ENCODE results near the gene EVC.
A peak's percentile ranks its signal among the peaks of the same experiment; 100 is the strongest.

The EVC gene

DNA sequence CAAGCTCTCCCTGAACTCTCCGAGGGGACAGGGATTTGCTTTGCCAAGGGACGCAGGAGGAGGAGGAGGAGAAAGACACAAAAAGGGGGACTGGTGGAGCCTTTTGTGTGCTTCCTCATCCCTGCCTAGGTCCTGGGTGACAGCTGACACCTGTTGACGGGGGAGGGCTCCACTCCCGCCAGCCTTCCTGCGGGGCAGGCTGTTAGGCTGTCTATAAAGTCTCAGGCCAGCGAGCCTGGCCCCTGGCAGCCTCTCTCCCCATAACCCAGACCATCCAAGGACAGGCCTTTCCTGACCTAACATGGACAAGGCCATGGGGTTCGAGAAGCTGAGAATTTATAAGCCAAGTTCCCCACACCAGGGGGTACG, 1.8 kb upstream of the EVC start:
- Histone ChIP-seq H3K4me1 (ENCODE audit: control insufficient read depth, insufficient read depth, low read length) (peaks cover 5% of the 10 kb centered on the region), H3K9me3 (ENCODE audit: control insufficient read depth, insufficient read depth, low read length) (no peaks in the 10 kb centered on the region), H3K9ac (ENCODE audit: low read depth, low read length) (no peak overlapping the region), H3K27me3 (ENCODE audit: control insufficient read depth, insufficient read depth, low read length) (peaks cover 29% of the 10 kb centered on the region), H3K4me3 (ENCODE audit: low read depth, low read length) (peak overlapping the region; percentile 76), H3K36me3 (ENCODE audit: control insufficient read depth, insufficient read depth, low read length) (peaks cover 4% of the 10 kb centered on the region)

DNA sequence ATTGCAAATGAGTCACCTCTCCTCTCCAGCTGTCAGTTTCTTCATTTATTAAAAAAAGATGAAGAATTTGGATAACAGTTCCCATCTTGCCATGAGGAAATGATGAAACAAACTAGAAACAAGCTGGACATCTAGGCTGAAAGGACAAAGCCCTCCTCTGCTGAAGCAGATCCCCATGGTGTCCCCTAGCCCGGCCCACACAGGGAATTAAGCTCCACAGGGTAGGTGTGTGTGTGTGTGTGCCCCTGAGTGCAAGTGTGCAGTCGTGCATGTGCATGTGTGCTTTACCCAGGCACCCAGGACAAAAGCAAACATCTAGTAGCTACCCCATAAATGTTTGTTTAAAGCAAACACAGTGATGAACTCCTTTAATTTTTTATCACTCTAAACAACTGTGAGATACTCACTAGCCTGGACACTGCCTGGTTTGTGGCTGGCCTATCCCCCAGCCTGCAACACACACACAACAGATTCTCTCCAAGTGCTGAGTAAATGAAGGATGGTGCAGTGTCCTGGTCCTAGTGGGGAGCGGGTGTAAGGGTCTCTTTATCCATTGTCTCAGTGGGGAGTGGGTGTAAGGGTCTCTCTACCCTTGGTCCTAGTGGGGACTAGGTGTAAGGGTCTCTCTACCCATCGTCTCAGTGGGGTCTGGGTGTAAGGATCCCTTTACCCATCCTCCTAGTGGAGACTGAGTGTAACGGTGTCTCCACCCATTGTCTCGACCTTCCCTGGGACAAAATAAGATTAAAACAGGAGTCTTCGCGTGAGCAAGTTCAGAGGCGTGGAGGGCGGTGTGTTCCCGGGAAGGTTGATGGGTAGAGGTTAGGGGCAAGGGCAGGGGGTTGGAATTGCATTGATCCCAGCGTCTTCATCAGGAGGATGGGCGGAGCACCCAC, 688 bp upstream of the EVC start:
- peaks cover 5% of the 10 kb centered on the region for H3K4me1 ChIP-seq (ENCODE audit: control insufficient read depth, insufficient read depth, low read length)
- peaks cover 29% of the 10 kb centered on the region for H3K27me3 ChIP-seq (ENCODE audit: control insufficient read depth, insufficient read depth, low read length)
- peak overlapping the region; percentile 74 for H3K4me3 ChIP-seq (ENCODE audit: low read depth, low read length)
- H3K36me3 ChIP-seq (ENCODE audit: control insufficient read depth, insufficient read depth, low read length), result no peaks in the 10 kb centered on the region
- no peaks in the 10 kb centered on the region for H3K9me3 ChIP-seq (ENCODE audit: control insufficient read depth, insufficient read depth, low read length)
- H3K9ac ChIP-seq (ENCODE audit: low read depth, low read length), result no peak overlapping the region

DNA sequence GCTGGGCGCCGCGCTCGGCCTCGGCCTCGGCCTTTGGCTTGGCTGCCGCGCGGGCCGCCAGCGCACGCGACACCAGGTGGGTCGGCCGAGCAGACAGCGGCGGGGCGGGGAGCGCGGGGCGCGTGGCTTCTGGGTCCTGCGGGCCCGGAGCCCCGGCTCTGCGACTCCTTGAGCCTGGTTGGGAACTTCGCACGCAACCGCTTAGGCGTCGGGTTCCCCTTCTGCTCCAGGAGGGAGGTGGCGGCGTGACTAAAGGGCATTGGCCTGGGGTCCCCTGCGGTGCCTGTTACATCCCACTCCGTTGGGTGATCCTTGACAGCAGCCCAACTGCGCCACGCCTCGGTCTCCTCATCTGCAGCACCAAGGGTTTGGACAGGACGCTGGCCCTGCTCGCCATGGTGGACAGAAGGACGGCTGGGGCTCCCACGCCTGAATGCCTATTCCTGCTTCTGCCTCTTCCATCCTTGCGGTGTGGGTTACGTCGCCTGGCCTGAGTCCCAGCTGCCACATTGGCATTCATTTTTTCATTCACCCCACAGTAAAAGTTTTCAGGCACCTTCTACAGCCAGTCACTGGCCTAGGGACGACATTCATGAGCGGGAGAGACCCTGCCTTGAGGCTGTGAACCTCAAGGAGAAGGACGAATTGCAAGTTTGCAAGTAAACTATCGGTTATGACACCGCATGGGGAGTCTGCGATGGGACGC, 631 bp downstream of the EVC start:
- Histone ChIP-seq H3K36me3 (ENCODE audit: control insufficient read depth, insufficient read depth, low read length) (no peaks in the 10 kb centered on the region), H3K9ac (ENCODE audit: low read depth, low read length) (no peak overlapping the region), H3K4me1 (ENCODE audit: control insufficient read depth, insufficient read depth, low read length) (peaks cover 5% of the 10 kb centered on the region), H3K27me3 (ENCODE audit: control insufficient read depth, insufficient read depth, low read length) (peaks cover 29% of the 10 kb centered on the region), H3K9me3 (ENCODE audit: control insufficient read depth, insufficient read depth, low read length) (no peaks in the 10 kb centered on the region), H3K4me3 (ENCODE audit: low read depth, low read length) (peak overlapping the region; percentile 74)

DNA sequence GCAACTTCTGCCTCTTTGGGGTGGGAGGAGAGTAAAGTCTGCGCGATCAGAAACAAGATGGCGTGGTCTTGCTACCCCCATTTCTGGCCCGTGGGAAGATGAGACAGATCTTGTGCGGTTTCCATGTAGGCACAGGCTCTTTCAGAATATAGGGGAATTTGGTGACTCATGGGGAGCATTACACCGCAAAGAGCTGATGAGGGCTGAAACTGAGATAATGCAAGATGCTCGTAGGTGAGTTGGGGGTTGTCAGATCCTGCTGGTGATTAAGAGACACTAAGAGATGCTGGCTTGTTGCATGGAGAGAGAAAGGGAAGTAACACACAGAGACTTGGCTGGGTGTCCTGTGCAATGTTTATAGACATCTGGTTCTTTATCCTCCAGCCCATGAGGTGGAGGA, 1.5 kb downstream of the EVC start:
- no peaks in the 10 kb centered on the region for H3K9me3 ChIP-seq (ENCODE audit: control insufficient read depth, insufficient read depth, low read length)

DNA sequence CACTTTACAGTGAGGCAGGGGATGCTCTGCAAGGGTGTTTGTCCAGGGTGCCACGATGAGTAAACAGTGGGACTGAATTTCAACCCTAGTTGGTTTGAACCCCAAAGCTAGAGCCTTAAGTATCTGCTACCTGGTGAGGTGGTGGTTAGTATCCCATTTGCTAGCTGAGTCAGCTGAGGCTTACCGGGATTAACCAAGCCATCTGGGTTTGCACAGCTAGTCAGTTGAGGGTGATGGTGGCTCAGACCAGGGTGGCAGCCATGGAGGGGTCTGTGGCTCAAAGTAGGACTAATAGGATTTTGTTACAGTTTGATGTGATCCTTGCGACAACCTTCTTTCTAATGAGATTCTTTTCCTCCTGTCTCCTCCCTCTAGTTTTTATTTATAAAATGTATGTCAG, 1.9 kb downstream of the EVC start:
- Histone ChIP-seq H3K4me3 (ENCODE audit: low read depth, low read length) (no peak overlapping the region), H3K9ac (ENCODE audit: low read depth, low read length) (no peak overlapping the region), H3K27me3 (ENCODE audit: control insufficient read depth, insufficient read depth, low read length) (peaks cover 29% of the 10 kb centered on the region), H3K36me3 (ENCODE audit: control insufficient read depth, insufficient read depth, low read length) (no peaks in the 10 kb centered on the region), H3K9me3 (ENCODE audit: control insufficient read depth, insufficient read depth, low read length) (no peaks in the 10 kb centered on the region), H3K4me1 (ENCODE audit: control insufficient read depth, insufficient read depth, low read length) (peaks cover 5% of the 10 kb centered on the region)

More for the DNA sequence above, 1.5 kb downstream of the EVC start:
- H3K4me1 ChIP-seq (ENCODE audit: control insufficient read depth, insufficient read depth, low read length), result peaks cover 5% of the 10 kb centered on the region
- no peaks in the 10 kb centered on the region for H3K36me3 ChIP-seq (ENCODE audit: control insufficient read depth, insufficient read depth, low read length)
- no peak overlapping the region for H3K4me3 ChIP-seq (ENCODE audit: low read depth, low read length)
- H3K9ac ChIP-seq (ENCODE audit: low read depth, low read length), result no peak overlapping the region
- peaks cover 29% of the 10 kb centered on the region for H3K27me3 ChIP-seq (ENCODE audit: control insufficient read depth, insufficient read depth, low read length)

DNA sequence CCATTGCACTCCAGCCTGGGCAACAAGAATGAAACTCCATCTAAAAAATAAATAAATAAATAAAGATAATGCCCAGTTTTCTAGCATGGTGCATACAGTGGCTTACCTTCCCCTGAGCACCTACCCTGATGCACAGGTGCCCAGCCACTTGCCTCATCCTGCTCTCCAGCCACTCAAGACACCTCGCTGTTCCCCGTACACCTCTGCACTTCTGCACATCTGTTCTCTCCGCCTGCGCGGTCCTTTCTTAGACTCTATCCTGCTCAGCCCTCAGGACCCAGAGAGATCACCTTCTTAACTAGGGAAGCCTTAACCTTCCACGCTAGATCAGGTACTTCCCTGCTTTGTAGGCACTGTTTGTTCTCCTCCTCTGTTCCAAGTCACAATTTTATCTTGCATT, 2.9 kb downstream of the EVC start:
- Histone ChIP-seq H3K9me3 (ENCODE audit: control insufficient read depth, insufficient read depth, low read length) (no peaks in the 10 kb centered on the region), H3K27me3 (ENCODE audit: control insufficient read depth, insufficient read depth, low read length) (peaks cover 29% of the 10 kb centered on the region), H3K4me1 (ENCODE audit: control insufficient read depth, insufficient read depth, low read length) (peaks cover 5% of the 10 kb centered on the region), H3K4me3 (ENCODE audit: low read depth, low read length) (no peak overlapping the region), H3K9ac (ENCODE audit: low read depth, low read length) (no peak overlapping the region), H3K36me3 (ENCODE audit: control insufficient read depth, insufficient read depth, low read length) (no peaks in the 10 kb centered on the region)

DNA sequence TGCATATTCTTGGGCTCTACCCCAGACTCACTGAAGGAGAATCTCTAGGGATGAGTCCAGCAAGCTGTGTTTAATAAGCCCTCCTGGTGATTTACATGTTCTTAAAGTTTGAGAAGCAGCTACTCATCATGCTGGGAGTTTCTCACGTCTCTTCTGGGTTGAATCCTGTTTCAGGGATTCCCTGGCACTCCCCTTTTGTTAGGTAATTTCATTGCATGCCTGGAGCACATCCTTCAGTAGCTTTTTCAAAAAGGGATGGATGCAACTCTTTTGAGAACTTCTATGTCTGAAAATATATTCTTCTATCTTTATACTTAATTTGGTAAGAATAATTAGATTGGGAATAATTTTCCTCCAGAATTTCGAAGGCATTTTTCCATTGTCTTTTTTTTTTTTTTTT, 4.4 kb downstream of the EVC start:
- no peak overlapping the region for H3K4me3 ChIP-seq (ENCODE audit: low read depth, low read length)
- no peaks in the 10 kb centered on the region for H3K9me3 ChIP-seq (ENCODE audit: control insufficient read depth, insufficient read depth, low read length)
- H3K36me3 ChIP-seq (ENCODE audit: control insufficient read depth, insufficient read depth, low read length), result no peaks in the 10 kb centered on the region
- H3K4me1 ChIP-seq (ENCODE audit: control insufficient read depth, insufficient read depth, low read length), result peaks cover 5% of the 10 kb centered on the region
- H3K9ac ChIP-seq (ENCODE audit: low read depth, low read length), result no peak overlapping the region
- H3K27me3 ChIP-seq (ENCODE audit: control insufficient read depth, insufficient read depth, low read length), result peaks cover 18% of the 10 kb centered on the region

DNA sequence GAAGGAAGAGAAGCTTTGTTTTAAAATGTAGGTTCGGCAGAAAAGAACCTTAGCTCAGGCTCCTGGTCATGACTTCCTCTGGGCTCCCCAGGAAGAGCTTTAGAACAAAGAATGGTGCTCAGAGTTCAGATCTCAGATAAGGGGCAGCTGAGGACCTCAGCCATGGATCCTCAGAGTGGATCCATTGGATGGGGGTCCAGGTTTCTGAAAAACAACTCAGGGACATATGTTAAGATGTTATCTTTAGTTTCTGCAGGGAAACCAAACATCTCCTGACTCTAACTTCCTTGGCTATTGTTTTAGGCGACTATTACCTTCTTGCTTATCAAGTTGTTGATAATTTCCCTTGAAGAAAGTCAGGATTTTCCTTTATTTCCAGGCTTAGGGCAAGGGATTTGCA, 5.4 kb downstream of the EVC start:
- no peaks in the 10 kb centered on the region for H3K36me3 ChIP-seq (ENCODE audit: control insufficient read depth, insufficient read depth, low read length)
- no peak overlapping the region for H3K9ac ChIP-seq (ENCODE audit: low read depth, low read length)
- H3K4me1 ChIP-seq (ENCODE audit: control insufficient read depth, insufficient read depth, low read length), result peaks cover 2% of the 10 kb centered on the region
- no peaks in the 10 kb centered on the region for H3K9me3 ChIP-seq (ENCODE audit: control insufficient read depth, insufficient read depth, low read length)
- peaks cover 14% of the 10 kb centered on the region for H3K27me3 ChIP-seq (ENCODE audit: control insufficient read depth, insufficient read depth, low read length)
- H3K4me3 ChIP-seq (ENCODE audit: low read depth, low read length), result no peak overlapping the region

DNA sequence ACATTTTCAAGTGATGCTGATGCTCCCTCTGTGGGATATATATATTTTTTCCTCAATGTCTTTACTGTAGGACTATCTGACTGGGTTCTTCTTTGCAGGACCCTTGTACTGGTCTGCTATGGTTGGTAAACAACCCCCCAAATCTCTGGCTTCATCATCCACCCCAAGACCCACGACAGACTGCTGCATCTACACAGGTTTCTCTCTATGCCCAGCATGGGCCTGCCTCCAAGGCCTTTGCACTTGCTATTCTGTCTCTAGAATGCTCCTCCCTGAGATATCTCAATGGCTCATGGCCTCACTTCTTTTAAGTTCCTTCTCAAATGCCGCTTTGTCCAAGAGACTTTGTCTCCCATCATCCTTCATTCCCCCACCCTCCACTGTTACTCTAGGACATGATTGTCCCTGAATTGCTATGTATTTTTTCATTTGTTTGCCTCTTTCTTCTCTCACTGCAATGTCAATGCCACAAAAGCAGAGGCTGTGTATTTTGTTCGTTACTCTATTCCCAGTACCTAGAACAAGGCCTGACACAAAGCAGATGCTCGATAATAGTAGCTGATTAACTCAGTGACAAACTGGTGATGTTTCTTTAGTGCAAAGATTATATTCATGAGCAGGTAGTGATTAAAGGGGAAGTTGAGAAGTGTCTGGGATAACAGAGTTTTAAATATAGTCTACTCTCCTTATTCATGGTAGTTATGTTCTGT, 6.6 kb downstream of the EVC start:
- Histone ChIP-seq H3K9ac (ENCODE audit: low read depth, low read length) (no peak overlapping the region), H3K4me1 (ENCODE audit: control insufficient read depth, insufficient read depth, low read length) (no peaks in the 10 kb centered on the region), H3K27me3 (ENCODE audit: control insufficient read depth, insufficient read depth, low read length) (peaks cover 4% of the 10 kb centered on the region), H3K4me3 (ENCODE audit: low read depth, low read length) (no peak overlapping the region), H3K36me3 (ENCODE audit: control insufficient read depth, insufficient read depth, low read length) (no peaks in the 10 kb centered on the region), H3K9me3 (ENCODE audit: control insufficient read depth, insufficient read depth, low read length) (no peaks in the 10 kb centered on the region)

DNA sequence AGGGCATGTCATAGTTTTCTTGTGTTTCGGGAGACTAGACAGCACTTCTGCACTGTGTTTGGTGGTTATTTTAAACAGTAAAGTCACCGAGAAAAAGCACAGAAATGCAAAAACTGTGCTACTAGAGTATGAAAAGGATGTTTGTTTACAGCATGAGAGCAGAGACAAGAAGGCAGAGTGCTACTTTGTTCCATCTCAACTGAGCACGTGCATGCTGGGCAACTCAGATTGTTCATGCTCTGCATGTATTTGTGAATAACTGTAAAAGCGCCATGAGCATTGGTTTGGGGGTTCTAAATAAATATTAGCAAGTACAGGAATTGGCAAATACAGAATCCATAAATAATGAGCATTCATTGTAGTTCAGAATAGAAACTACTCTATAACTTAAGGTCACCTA, 7.4 kb downstream of the EVC start:
- H3K27me3 ChIP-seq (ENCODE audit: control insufficient read depth, insufficient read depth, low read length), result no peaks in the 10 kb centered on the region
- H3K36me3 ChIP-seq (ENCODE audit: control insufficient read depth, insufficient read depth, low read length), result no peaks in the 10 kb centered on the region
- H3K4me3 ChIP-seq (ENCODE audit: low read depth, low read length), result no peak overlapping the region
- no peaks in the 10 kb centered on the region for H3K4me1 ChIP-seq (ENCODE audit: control insufficient read depth, insufficient read depth, low read length)
- H3K9ac ChIP-seq (ENCODE audit: low read depth, low read length), result no peak overlapping the region
- no peaks in the 10 kb centered on the region for H3K9me3 ChIP-seq (ENCODE audit: control insufficient read depth, insufficient read depth, low read length)

DNA sequence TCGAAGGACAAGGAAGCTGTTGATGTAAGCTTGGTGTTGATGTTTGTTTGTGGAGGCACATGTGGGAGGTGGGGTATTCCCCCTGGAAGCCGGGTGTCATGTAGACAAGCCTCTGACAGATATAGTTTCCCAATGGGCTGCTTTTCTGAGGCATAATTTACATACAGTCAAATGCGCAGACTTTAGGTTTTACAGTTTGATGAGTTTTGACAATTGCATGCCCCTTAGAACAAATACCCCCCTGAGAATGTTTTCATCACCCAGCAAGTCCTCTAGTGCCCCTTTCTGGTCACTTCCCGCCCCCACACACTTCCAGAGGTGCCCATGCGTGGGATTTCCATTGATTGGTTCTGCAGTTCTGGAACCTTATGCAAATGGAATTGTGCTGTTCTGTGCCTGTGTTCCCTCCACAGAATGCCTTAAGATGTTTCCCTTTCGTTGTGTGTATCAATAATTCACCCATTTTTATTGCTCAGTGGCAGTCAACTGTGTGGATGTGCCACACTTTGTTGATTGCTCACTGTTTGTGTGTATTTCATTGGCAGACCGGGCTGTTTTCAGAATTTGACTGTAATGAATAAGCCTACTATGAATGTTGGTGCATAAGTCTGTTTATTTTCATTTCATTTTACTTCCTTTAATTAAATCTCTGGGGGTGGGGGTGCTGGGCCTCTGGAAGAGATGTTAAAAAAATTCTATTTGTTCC, 8.5 kb downstream of the EVC start:
- Histone ChIP-seq H3K36me3 (ENCODE audit: control insufficient read depth, insufficient read depth, low read length) (no peaks in the 10 kb centered on the region), H3K27me3 (ENCODE audit: control insufficient read depth, insufficient read depth, low read length) (no peaks in the 10 kb centered on the region), H3K4me3 (ENCODE audit: low read depth, low read length) (no peak overlapping the region), H3K4me1 (ENCODE audit: control insufficient read depth, insufficient read depth, low read length) (no peaks in the 10 kb centered on the region), H3K9ac (ENCODE audit: low read depth, low read length) (no peak overlapping the region), H3K9me3 (ENCODE audit: control insufficient read depth, insufficient read depth, low read length) (no peaks in the 10 kb centered on the region)
